Cardiac fibroblast (primary cell): ENCODE data around the gene KCNK3.

ENCODE experiments used
- DNase-seq, 2 donors: peaks; one replicate each; pipeline versions ENCODE4 v3.0.0 to v3.0.0-alpha.2; 2010; ENCODE audit warnings: low read depth in 2 of 2
- H3K4me3 ChIP-seq, 2 donors: replicated peaks in 1 of 2; 1 replicate in 1 of 2; 2 replicates in 1 of 2; pipeline ENCODE4 v1.5.1; 2011; ENCODE audit warnings: low read depth in 2 of 2, low read length in 2 of 2, mild to moderate bottlenecking in 2 of 2, moderate library complexity in 1 of 2
- TF ChIP-seq, protein P1 (sequence below): IDR thresholded peaks from one replicate; pipeline ENCODE4 v1.5.1; 2011; ENCODE audit warnings: low read depth, mild to moderate bottlenecking, low read length, inconsistent platforms

KCNK3 gene

DNA sequence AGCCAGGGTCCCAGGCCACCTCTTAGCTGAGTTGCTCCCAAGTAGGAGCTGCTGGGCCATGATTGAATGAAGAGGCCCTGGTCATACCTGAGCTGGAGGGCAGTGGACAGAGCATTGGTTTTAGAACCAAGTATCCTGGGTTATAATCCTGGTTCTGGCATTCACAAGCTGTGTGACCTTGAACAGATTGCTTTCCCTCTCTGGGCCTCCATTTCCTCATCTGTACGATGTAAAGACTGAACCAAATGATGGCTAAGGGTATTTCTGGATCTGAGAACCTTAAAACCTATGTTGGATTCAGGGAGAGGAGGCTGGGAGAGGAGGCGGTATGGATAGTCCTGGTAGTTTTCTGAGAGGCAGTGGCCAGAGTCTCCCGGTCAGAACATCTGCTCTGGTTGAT, 31.0 kb downstream of the KCNK3 start:
- DNase-seq, result no peak
- TF ChIP-seq, protein P1, sequence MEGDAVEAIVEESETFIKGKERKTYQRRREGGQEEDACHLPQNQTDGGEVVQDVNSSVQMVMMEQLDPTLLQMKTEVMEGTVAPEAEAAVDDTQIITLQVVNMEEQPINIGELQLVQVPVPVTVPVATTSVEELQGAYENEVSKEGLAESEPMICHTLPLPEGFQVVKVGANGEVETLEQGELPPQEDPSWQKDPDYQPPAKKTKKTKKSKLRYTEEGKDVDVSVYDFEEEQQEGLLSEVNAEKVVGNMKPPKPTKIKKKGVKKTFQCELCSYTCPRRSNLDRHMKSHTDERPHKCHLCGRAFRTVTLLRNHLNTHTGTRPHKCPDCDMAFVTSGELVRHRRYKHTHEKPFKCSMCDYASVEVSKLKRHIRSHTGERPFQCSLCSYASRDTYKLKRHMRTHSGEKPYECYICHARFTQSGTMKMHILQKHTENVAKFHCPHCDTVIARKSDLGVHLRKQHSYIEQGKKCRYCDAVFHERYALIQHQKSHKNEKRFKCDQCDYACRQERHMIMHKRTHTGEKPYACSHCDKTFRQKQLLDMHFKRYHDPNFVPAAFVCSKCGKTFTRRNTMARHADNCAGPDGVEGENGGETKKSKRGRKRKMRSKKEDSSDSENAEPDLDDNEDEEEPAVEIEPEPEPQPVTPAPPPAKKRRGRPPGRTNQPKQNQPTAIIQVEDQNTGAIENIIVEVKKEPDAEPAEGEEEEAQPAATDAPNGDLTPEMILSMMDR, result no peak

GRCh38 chr2:26723991-26724750, 31.6 kb downstream of the KCNK3 start:
- TF ChIP-seq, protein P1, result no peak
- no peak overlapping the region for H3K4me3 ChIP-seq
- peak; percentile 92 to 96 for DNase-seq

More for the DNA sequence above, 31.0 kb downstream of the KCNK3 start:
- H3K4me3 ChIP-seq, result no peak overlapping the region

DNA sequence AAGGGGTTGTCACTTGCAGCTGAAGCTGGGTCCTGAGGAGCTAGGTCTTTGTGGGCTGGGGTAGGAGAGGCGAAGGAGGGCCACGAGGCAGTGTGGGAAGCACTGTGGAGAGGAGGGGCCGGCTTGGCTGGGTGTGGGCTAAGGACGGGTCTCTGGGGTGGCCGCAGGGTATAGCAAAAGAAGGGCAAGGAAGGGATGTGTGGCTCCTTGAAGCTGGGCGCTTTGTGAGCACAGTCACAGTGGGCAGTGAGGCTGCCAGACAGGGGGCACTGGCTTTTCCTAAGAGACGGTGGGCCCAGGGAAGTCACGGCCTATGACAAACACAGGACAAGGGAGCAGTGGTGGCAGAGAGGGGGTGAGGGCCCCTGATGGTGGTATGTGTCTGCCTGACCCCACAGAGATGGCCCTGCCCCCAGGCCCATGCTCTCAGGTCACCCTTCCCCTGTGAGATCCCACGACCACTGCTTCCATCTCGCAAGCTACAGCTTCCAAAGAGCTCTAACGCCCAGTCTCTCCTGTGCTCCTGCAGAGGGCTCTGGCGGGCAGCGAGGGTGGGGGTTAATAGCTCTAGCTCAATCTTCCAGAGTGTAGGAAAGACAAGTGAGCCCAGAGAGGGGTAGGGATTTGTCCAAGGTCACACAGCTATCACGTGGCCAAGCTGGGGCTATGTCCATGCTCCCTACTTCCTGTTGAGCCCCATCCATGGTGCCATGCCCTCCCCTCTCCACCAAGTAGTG, 32.4 kb downstream of the KCNK3 start:
- no peak for DNase-seq
- H3K4me3 ChIP-seq, result no peak overlapping the region
- TF ChIP-seq, protein P1, result no peak

DNA sequence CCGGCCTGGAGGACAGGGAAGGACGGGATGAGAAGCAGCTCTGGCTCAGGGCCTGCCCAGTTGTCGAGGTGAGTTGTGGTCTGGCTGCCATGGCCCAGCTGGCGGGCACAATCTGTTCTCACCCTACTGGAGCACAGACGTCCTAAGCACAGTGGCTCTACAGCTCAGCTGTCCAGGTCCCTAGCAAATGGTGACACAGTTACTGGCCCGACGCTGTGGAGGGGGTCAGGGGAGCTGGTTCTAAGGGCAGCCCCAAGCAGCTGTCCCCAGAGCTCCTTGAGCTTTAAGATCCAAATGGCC, 32.9 kb downstream of the KCNK3 start:
- H3K4me3 ChIP-seq, result no peak overlapping the region
- no peak for DNase-seq
- TF ChIP-seq, protein P1, result no peak

DNA sequence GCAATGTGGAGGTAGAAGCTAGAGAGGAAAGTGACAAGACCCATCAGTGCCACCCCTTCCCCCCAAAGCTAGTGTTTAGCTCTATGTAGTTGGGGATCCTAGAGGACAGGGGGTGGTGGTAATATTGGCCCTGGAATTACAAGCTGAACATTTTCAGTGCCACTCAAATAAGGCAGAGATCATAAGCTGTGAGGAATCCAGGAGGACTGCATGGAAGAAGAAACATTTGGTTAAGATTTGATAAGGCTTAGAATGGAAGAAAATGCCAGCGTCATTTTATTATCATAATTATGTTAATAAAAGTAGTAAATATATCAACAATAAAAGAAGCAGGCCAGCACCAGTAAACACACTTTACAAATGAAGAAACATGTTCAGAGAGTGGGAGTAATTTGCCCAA, 33.7 kb downstream of the KCNK3 start:
- DNase-seq, result no peak
- TF ChIP-seq, protein P1, result no peak
- H3K4me3 ChIP-seq, result no peak overlapping the region

DNA sequence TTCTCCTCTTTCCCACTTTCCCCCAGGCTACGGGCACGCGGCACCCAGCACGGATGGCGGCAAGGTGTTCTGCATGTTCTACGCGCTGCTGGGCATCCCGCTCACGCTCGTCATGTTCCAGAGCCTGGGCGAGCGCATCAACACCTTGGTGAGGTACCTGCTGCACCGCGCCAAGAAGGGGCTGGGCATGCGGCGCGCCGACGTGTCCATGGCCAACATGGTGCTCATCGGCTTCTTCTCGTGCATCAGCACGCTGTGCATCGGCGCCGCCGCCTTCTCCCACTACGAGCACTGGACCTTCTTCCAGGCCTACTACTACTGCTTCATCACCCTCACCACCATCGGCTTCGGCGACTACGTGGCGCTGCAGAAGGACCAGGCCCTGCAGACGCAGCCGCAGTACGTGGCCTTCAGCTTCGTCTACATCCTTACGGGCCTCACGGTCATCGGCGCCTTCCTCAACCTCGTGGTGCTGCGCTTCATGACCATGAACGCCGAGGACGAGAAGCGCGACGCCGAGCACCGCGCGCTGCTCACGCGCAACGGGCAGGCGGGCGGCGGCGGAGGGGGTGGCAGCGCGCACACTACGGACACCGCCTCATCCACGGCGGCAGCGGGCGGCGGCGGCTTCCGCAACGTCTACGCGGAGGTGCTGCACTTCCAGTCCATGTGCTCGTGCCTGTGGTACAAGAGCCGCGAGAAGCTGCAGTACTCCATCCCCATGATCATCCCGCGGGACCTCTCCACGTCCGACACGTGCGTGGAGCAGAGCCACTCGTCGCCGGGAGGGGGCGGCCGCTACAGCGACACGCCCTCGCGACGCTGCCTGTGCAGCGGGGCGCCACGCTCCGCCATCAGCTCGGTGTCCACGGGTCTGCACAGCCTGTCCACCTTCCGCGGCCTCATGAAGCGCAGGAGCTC, 35.4 kb downstream of the KCNK3 start:
- no peak overlapping the region for H3K4me3 ChIP-seq
- TF ChIP-seq, protein P1, result no peak
- DNase-seq, result peak; percentile 9 to 39
